Measurements from ENCODE around the gene CDH8.
A peak's percentile ranks its signal among the peaks of the same experiment; 100 is the strongest.
"Not testable (repeated sequence)": the region's sequence is repeated elsewhere in the genome, so short reads cannot be mapped to it uniquely, and the experiment has no call there.

CDH8 gene

GRCh38 chr16:61797961-61798507, 238.2 kb downstream of the CDH8 start:
- Histone ChIP-seq H3K9me3 (no peaks in the 10 kb centered on the region), H3K27ac (no peak overlapping the region), H3K36me3 (no peaks in the 10 kb centered on the region), H3K4me1 (peaks cover 0 to under 1% (median under 1%) of the 10 kb centered on the region in 4 donors), H3K27me3 (no peaks in the 10 kb centered on the region), H3K4me3 (no peak overlapping the region)
- TF ChIP-seq, protein P1, sequence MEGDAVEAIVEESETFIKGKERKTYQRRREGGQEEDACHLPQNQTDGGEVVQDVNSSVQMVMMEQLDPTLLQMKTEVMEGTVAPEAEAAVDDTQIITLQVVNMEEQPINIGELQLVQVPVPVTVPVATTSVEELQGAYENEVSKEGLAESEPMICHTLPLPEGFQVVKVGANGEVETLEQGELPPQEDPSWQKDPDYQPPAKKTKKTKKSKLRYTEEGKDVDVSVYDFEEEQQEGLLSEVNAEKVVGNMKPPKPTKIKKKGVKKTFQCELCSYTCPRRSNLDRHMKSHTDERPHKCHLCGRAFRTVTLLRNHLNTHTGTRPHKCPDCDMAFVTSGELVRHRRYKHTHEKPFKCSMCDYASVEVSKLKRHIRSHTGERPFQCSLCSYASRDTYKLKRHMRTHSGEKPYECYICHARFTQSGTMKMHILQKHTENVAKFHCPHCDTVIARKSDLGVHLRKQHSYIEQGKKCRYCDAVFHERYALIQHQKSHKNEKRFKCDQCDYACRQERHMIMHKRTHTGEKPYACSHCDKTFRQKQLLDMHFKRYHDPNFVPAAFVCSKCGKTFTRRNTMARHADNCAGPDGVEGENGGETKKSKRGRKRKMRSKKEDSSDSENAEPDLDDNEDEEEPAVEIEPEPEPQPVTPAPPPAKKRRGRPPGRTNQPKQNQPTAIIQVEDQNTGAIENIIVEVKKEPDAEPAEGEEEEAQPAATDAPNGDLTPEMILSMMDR (IDR thresholded peaks at IDR 0.05), result no peak
- intact Hi-C loops (cut with DNase I; ENCODE audit: low total_unique reads), result no loop called here
- DNase-seq, result no peak

DNA sequence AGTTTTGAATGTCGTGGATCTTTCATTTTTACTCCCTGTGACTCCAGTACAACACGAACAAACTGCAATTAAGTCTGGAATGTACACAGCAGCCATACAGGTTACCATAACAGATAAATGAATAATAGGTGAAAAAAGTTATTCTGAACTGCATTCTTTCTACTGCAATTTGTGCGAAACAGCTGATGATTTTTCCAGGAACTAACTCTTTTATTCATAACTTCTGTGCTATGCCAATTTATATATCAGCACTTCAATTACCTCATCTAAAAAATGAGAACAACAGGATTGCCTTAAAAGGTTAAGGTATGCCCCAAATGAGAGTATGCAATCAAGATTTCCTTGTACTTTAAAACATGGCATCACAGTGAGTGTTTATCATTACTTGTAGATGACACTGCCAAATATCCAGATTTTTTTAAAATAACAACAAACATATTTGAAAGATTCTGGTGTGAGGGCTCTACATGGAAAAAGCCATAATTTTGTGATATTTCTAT, 238.9 kb downstream of the CDH8 start:
- no peak overlapping the region for H3K27ac ChIP-seq
- H3K27me3 ChIP-seq, result no peaks in the 10 kb centered on the region
- TF ChIP-seq, protein P1 (IDR thresholded peaks at IDR 0.05), result no peak
- H3K9me3 ChIP-seq, result no peaks in the 10 kb centered on the region
- no peak for DNase-seq
- H3K4me3 ChIP-seq, result no peak overlapping the region
- no peaks in the 10 kb centered on the region for H3K36me3 ChIP-seq
- intact Hi-C loops (cut with DNase I; ENCODE audit: low total_unique reads), result no loop called here
- peaks cover 0 to 8% (median 4%) of the 10 kb centered on the region in 4 donors for H3K4me1 ChIP-seq

DNA sequence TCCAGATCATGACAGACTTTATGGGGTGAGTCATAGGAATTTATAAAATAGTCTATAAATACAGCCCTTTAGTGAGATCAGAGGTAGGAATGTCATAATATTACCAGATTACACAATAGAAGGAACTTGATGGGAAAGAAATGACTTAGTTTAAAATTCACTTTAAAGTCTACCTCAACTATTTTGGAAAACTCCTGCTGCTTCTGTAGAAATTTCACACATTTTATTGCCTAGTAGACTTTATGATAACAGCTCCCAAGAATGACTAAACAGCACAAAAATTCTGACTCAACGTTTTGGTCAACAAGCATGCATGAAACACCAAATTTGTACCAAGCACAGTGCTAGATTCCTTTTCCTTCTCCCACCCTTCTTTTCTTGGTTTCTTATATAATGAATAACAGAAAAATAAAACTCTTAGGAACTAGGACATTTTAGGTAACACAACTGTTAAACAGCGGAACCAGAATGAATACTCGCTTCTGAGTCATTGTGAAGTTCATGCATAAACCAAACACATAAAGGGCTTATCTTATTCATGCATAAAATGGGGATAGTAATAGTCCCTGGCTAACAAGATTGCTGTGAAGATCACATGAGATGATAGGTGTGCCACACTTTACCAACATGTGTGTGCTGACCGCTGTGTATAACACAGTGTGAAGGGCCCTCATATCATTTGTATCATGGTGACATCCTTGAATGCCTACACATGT, 243.9 kb downstream of the CDH8 start:
- H3K27me3 ChIP-seq, result no peaks in the 10 kb centered on the region
- no peaks in the 10 kb centered on the region for H3K9me3 ChIP-seq
- DNase-seq, result no peak
- H3K36me3 ChIP-seq, result no peaks in the 10 kb centered on the region
- H3K4me1 ChIP-seq, result peaks cover 0 to 22% (median 8%) of the 10 kb centered on the region in 4 donors
- no peak overlapping the region for H3K4me3 ChIP-seq
- H3K27ac ChIP-seq, result peak overlapping the region; percentile 26 to 46
- TF ChIP-seq, protein P1 (IDR thresholded peaks at IDR 0.05), result no peak
- intact Hi-C loops (cut with DNase I; ENCODE audit: low total_unique reads), result no loop called here

GRCh38 chr16:61791464-61791863, 244.8 kb downstream of the CDH8 start:
- intact Hi-C loops (cut with DNase I; ENCODE audit: low total_unique reads), result no loop called here
- no peaks in the 10 kb centered on the region for H3K27me3 ChIP-seq
- peak overlapping the region in 1 of 2 donors; percentile 46 for H3K27ac ChIP-seq
- DNase-seq, result no peak
- TF ChIP-seq, protein P1 (IDR thresholded peaks at IDR 0.05), result no peak
- H3K9me3 ChIP-seq, result no peaks in the 10 kb centered on the region
- peaks cover 0 to 22% (median 8%) of the 10 kb centered on the region in 4 donors for H3K4me1 ChIP-seq
- H3K4me3 ChIP-seq, result no peak overlapping the region
- H3K36me3 ChIP-seq, result no peaks in the 10 kb centered on the region

- H3K4me1 ChIP-seq; DNase-seq; H3K9me3 ChIP-seq; H3K36me3 ChIP-seq; H3K27me3 ChIP-seq; intact Hi-C loops (cut with DNase I; ENCODE audit: low total_unique reads); H3K4me3 ChIP-seq; H3K27ac ChIP-seq: not testable (repeated sequence)
Observed at GRCh38 chr16:61781855-61782254, 254.4 kb downstream of the CDH8 start.

GRCh38 chr16:61780161-61780560, 256.1 kb downstream of the CDH8 start:
- no peak for DNase-seq

More at GRCh38 chr16:61780161-61780560, 256.1 kb downstream of the CDH8 start:
- Histone ChIP-seq H3K27me3 (no peaks in the 10 kb centered on the region), H3K4me3 (no peak overlapping the region), H3K4me1 (no peaks in the 10 kb centered on the region), H3K36me3 (no peaks in the 10 kb centered on the region), H3K27ac (no peak overlapping the region), H3K9me3 (no peaks in the 10 kb centered on the region)
- intact Hi-C loops (cut with DNase I; ENCODE audit: low total_unique reads), result no loop called here
- TF ChIP-seq, protein P1 (IDR thresholded peaks at IDR 0.05), result no peak

Measured in tibial artery (tissue), 4 donors.